Lower leg skin (tissue), 3 donors: ENCODE data around the gene ADAMTS9.

Experiments used
- CTCF ChIP-seq, 3 donors: fragments of 450-650 bp; IDR thresholded peaks; one replicate each; pipeline ENCODE4 v1.5.1; 2016; ENCODE audit warnings: antibody characterized with exemption in 3 of 3, mild to moderate bottlenecking in 3 of 3, moderate library complexity in 2 of 3
- POLR2A ChIP-seq, 2 donors: fragments of 450-650 bp; IDR thresholded peaks; one replicate each; pipeline ENCODE4 v1.6.1; 2016 to 2017; ENCODE audit warnings: antibody characterized with exemption in 2 of 2, mild to moderate bottlenecking in 1 of 2, moderate library complexity in 1 of 2

GRCh38 chr3:64616953-64617352 lies 70.8 kb downstream of the ADAMTS9 start:
- no peak for TF ChIP-seq CTCF (IDR thresholded peaks at IDR 0.05)
- TF ChIP-seq POLR2A (IDR thresholded peaks at IDR 0.05) = no peak
